ENCODE results near the gene CRYGD.
A peak's percentile ranks its signal among the peaks of the same experiment; 100 is the strongest.

Gene CRYGD

DNA sequence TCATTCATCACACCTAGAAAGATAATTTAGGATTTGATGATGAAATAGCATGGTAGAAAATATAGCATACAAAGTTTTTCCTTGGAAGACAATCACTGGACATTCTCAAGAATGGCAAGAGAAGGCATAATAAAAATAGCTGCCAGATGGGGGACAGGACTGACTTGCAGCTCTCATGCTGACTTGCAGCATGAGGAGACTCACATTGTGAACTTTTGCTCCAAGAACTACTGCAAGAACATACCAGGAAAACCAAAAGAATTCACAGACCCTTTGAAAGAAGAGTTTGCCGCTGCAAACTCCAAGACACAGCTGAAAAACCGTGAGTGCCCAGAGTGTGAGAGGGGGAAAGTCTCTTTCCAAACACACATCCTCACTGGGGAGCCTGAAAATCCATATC lies 47.0 kb downstream of the CRYGD start:
- no peak for DNase-seq

DNA sequence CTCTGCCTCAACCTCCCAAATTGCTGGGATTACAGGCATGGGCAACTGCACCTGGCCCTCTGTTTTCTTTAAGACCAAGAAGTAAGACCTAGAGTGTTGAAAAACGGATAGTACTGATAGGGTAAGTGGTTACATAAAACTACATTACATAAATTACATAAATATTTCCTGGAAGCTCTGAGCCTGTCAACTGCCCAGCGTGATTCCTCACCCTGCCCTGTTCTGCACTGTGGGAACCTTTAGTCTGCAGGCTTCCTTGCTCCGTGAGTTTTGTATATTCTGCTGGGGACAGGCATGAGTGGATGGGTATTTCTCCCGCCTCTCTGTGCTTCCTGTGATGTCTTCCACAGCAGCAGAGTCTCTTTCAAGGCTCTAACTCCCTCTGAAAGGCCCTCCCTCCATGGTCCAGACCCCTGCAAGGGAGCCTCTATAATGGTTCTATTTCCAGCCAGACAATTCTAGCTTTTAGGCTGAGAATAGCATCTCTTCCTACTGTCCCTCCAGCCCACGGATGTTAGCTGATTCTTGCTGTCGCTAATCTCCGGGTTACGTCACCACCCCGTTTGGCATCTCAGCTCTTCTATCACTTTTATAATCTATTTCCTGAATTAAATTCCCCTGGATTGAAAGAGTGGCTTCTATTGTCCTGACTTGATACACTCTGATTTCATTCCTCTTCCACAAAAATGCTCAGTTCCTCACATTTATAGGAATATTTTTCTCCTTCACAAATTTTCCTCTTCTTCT lies 49.5 kb downstream of the CRYGD start:
- no peak for DNase-seq

DNA sequence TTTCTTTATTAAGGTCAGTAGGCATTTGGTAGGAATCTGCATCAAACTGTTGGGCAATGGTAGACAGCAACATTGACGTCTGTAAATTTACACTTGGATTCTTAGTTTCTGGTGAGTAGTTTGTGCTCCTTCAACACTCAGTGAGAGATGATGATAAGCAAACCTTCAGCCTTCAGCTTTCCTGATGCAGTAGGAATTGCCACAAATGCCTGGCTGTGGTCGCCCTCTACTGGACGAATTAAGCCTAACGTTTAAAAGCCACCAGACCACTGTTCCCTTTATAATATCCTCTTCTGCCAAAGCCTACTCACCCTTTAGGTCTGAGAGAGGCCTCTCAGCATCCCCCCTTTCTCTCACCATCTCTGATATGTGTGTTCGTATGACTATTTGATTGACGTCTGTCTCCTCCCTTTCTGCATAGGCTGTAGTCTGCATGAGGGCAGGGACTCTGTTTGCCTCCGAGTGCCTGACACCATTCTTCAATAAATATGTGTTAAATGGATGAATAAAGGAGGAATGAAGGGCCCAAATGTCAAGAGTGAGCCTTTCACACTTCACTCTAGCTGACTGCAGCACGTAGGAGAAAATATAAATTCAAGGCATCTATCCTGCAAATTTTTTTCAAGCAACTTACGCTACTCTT lies 52.0 kb downstream of the CRYGD start:
- DNase-seq: peak; percentile 56 to 66

Data from stimulated activated CD4-positive, alpha-beta T cell treated with anti-CD3 and anti-CD28 coated beads, Interleukin-2, amount 100 ng/mL, for 24 hours (primary cell).